Caco-2 (cell line): Measurements from ENCODE around the gene BMP7. TPM values are rescaled to one million over a fixed set of nuclear protein-coding genes. Genes with fewer than 3 reads are reported as not detected.
A peak's percentile ranks its signal among the peaks of the same experiment; 100 is the strongest.

Experiments used
- BruUV-seq: library from RNA; stranded (reverse); fragments of 400-500 nt; replicated peaks from 2 replicates; lab custom pipeline; 2021; lab: Mats Ljungman, UMichigan
- CTCF ChIA-PET: fragments of 300-600 bp; sonication (Branson Sonifier 250); formaldehyde crosslinking; loops from one replicate; lab custom pipeline; 2022; ENCODE audit warnings: antibody characterized with exemption; lab: Charles Lee
- POLR2A ChIA-PET: fragments of 300-600 bp; sonication (Branson Sonifier 250); formaldehyde crosslinking; loops from one replicate; lab custom pipeline; 2022; ENCODE audit warnings: antibody characterized with exemption; lab: Charles Lee
- DNase-seq, 2 experiments: peaks; one replicate each; pipeline versions ENCODE4 v3.0.0 to v3.0.0-alpha.2; 2020 to 2022
- H3K27me3 ChIP-seq: replicated peaks from 2 replicates; pipeline ENCODE4 v1.6.0; 2011; ENCODE audit warnings: low read length; ENCODE audit not compliant: control insufficient read depth, insufficient read depth
- H3K36me3 ChIP-seq: 2 replicates; pipeline ENCODE4 v1.5.1; 2011; ENCODE audit warnings: low read length; ENCODE audit not compliant: control insufficient read depth, insufficient read depth
- H3K4me1 ChIP-seq: fragments of 250-450 bp; sonication (Bioruptor Pico); 2 replicates; pipeline ENCODE4 v1.5.1; 2020; ENCODE audit warnings: mild to moderate bottlenecking
- H3K4me3 ChIP-seq: 2 replicates; pipeline ENCODE4 v1.5.1; 2011; ENCODE audit warnings: low read depth, mild to moderate bottlenecking, control low read depth, low read length
- H3K9me3 ChIP-seq: fragments of 250-450 bp; sonication (Bioruptor Pico); 2 replicates; pipeline ENCODE4 v1.5.1; 2020; ENCODE audit warnings: mild to moderate bottlenecking, moderate library complexity
- H3K27ac Mint-ChIP-seq: one replicate; pipeline ENCODE4 v1.8.0; 2022; ENCODE audit warnings: mixed read lengths; ENCODE audit not compliant: unreplicated experiment
- H3K27me3 Mint-ChIP-seq: one replicate; pipeline ENCODE4 v1.8.0; 2022; ENCODE audit warnings: mixed read lengths; ENCODE audit not compliant: insufficient read depth, unreplicated experiment
- H3K36me3 Mint-ChIP-seq: one replicate; pipeline ENCODE4 v1.8.0; 2022; ENCODE audit warnings: mild to moderate bottlenecking, mixed read lengths; ENCODE audit not compliant: insufficient read depth, unreplicated experiment
- H3K4me1 Mint-ChIP-seq: one replicate; pipeline ENCODE4 v1.8.0; 2022; ENCODE audit warnings: low read depth, mixed read lengths; ENCODE audit not compliant: unreplicated experiment
- H3K4me3 Mint-ChIP-seq: one replicate; pipeline ENCODE4 v1.8.0; 2022; ENCODE audit warnings: mild to moderate bottlenecking, moderate library complexity, mixed read lengths; ENCODE audit not compliant: unreplicated experiment
- H3K9me3 Mint-ChIP-seq: one replicate; pipeline ENCODE4 v1.8.0; 2022; ENCODE audit warnings: mixed read lengths; ENCODE audit not compliant: unreplicated experiment
- intact Hi-C: fragments of 100-400 bp; cut with micrococcal nuclease; formaldehyde crosslinking; loops from one replicate; pipeline ENCODE4 v1.10.0; 2022; ENCODE audit not compliant: unreplicated experiment
- total RNA-seq: library from RNA; stranded (reverse); gene quantifications from 2 replicates; pipeline ENCODE4 v1.2.3, GENCODE V29; 2022
- TF ChIP-seq, protein P1 (sequence below), 2 experiments: fragments of 200-600 bp in 1 of 2; IDR thresholded peaks; 1 replicate in 1 of 2; 2 replicates in 1 of 2; pipeline versions ENCODE4 v1.5.1 to v1.8.0; 2011 to 2022; ENCODE audit warnings: antibody characterized with exemption in 1 of 2, control low read depth in 1 of 2, inconsistent platforms in 1 of 2, low read depth in 1 of 2, low read length in 1 of 2, mild to moderate bottlenecking in 1 of 2, moderate library complexity in 1 of 2; ENCODE audit not compliant: insufficient read depth in 1 of 2, severe bottlenecking in 1 of 2, unreplicated experiment in 1 of 2

The BMP7 gene
- total RNA-seq, 1 experiment from 2014 or later, result 317 TPM

- DNase-seq, result no peak
- no TSS peak for BruUV-seq
- TF ChIP-seq, protein P1, sequence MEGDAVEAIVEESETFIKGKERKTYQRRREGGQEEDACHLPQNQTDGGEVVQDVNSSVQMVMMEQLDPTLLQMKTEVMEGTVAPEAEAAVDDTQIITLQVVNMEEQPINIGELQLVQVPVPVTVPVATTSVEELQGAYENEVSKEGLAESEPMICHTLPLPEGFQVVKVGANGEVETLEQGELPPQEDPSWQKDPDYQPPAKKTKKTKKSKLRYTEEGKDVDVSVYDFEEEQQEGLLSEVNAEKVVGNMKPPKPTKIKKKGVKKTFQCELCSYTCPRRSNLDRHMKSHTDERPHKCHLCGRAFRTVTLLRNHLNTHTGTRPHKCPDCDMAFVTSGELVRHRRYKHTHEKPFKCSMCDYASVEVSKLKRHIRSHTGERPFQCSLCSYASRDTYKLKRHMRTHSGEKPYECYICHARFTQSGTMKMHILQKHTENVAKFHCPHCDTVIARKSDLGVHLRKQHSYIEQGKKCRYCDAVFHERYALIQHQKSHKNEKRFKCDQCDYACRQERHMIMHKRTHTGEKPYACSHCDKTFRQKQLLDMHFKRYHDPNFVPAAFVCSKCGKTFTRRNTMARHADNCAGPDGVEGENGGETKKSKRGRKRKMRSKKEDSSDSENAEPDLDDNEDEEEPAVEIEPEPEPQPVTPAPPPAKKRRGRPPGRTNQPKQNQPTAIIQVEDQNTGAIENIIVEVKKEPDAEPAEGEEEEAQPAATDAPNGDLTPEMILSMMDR (IDR thresholded peaks at IDR 0.05; ENCODE audit: insufficient read depth in 1 of 2, low read depth in 1 of 2, low read length in 1 of 2, severe bottlenecking in 1 of 2, unreplicated experiment in 1 of 2), result no peak
- Mint-ChIP-seq H3K4me1 (peaks cover 75% of the 10 kb centered on the region), H3K4me3 (no peak overlapping the region), H3K27me3 (no peaks in the 10 kb centered on the region), H3K36me3 (no peaks in the 10 kb centered on the region), H3K9me3 (no peaks in the 10 kb centered on the region), H3K27ac (peak overlapping the region; percentile 28)
- Histone ChIP-seq H3K36me3 (no peaks in the 10 kb centered on the region), H3K9me3 (no peaks in the 10 kb centered on the region), H3K4me1 (peaks cover 86% of the 10 kb centered on the region), H3K27me3 (no peaks in the 10 kb centered on the region), H3K4me3 (no peak overlapping the region)
- intact Hi-C loops, result no loop called here
- ChIA-PET CTCF (interaction anchor here (1.5 to 4.3 kb wide), 4 partner anchors 10 to 45 kb away, joined by 3 to 29 read pairs (median 6); no protein-coding TSS in a partner anchor), POLR2A (no interaction called here)
Observed at GRCh38 chr20:57290178-57290484, 23.7 kb upstream of the BMP7 start.

GRCh38 chr20:57289391-57290177 lies 23.1 kb upstream of the BMP7 start:
- POLR2A ChIA-PET, result no interaction called here
- H3K36me3 Mint-ChIP-seq, result no peaks in the 10 kb centered on the region
- H3K9me3 Mint-ChIP-seq, result no peaks in the 10 kb centered on the region
- DNase-seq, result no peak
- H3K27ac Mint-ChIP-seq, result peak overlapping the region; percentile 28
- no peaks in the 10 kb centered on the region for H3K27me3 ChIP-seq
- CTCF ChIA-PET, result interaction anchor here (0.9 to 4.3 kb wide), 7 partner anchors 9 to 44 kb away, joined by 3 to 29 read pairs (median 6); no protein-coding TSS in a partner anchor
- peaks cover 69% of the 10 kb centered on the region for H3K4me1 Mint-ChIP-seq
- TF ChIP-seq, protein P1 (IDR thresholded peaks at IDR 0.05; ENCODE audit: insufficient read depth in 1 of 2, low read depth in 1 of 2, low read length in 1 of 2, severe bottlenecking in 1 of 2, unreplicated experiment in 1 of 2), result no peak
- no peaks in the 10 kb centered on the region for H3K36me3 ChIP-seq
- no peak overlapping the region for H3K4me3 ChIP-seq
- BruUV-seq, result no TSS peak
- no peaks in the 10 kb centered on the region for H3K9me3 ChIP-seq
- peaks cover 86% of the 10 kb centered on the region for H3K4me1 ChIP-seq
- H3K27me3 Mint-ChIP-seq, result no peaks in the 10 kb centered on the region
- intact Hi-C loops, result no loop called here
- no peak overlapping the region for H3K4me3 Mint-ChIP-seq

DNA sequence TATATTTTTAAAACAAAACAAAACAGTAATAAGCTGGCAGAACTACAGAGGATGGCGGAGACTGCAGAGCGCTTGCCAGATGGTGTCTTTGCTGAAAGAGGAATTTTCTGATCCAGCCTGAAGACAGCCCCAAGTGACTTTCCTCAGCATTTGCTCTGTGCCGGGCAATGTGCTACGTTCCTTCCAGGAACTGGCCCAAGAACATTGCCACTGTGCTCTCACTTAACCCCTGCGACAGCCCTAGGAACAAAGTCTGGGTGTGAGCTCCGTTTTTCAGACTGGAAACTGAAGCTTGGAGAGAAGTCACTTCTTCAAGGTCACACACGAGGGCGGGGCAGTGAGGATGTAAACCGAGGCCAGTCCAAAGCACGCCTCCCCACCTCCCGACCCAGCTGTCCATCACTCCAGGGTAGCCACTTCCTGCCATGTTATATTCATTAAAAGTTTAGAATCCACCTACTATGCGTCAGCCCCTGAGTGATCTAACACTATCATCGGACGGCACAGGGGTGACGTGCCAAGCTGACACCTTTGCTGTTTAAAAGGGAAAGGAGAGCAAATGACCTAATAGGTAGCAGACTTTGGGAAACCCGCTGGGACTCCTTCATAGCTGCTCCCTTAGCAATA lies 22.3 kb upstream of the BMP7 start:
- no peak overlapping the region for H3K4me3 ChIP-seq
- POLR2A ChIA-PET, result interaction anchor here (2.3 kb wide), 1 partner anchor 18 kb away, joined by 20 read pairs; no protein-coding TSS in a partner anchor
- CTCF ChIA-PET, result interaction anchor here (0.9 to 4.3 kb wide), 9 partner anchors 12 to 47 kb away, joined by 3 to 29 read pairs (median 5); no protein-coding TSS in a partner anchor
- H3K27me3 ChIP-seq, result no peaks in the 10 kb centered on the region
- peaks cover 68% of the 10 kb centered on the region for H3K4me1 Mint-ChIP-seq
- H3K27ac Mint-ChIP-seq, result peak overlapping the region; percentile 93
- no TSS peak for BruUV-seq
- H3K4me1 ChIP-seq, result peaks cover 86% of the 10 kb centered on the region
- no peak for DNase-seq
- TF ChIP-seq, protein P1 (IDR thresholded peaks at IDR 0.05; ENCODE audit: insufficient read depth in 1 of 2, low read depth in 1 of 2, low read length in 1 of 2, severe bottlenecking in 1 of 2, unreplicated experiment in 1 of 2), result no peak
- intact Hi-C loops, result no loop called here
- no peak overlapping the region for H3K4me3 Mint-ChIP-seq
- no peaks in the 10 kb centered on the region for H3K36me3 Mint-ChIP-seq
- H3K9me3 ChIP-seq, result no peaks in the 10 kb centered on the region
- no peaks in the 10 kb centered on the region for H3K27me3 Mint-ChIP-seq
- no peaks in the 10 kb centered on the region for H3K36me3 ChIP-seq
- no peaks in the 10 kb centered on the region for H3K9me3 Mint-ChIP-seq
